ENCODE measurements around the gene SEC24B.
"Not testable (repeated sequence)": the region's sequence is repeated elsewhere in the genome, so short reads cannot be mapped to it uniquely, and the experiment has no call there.

Gene SEC24B

DNA sequence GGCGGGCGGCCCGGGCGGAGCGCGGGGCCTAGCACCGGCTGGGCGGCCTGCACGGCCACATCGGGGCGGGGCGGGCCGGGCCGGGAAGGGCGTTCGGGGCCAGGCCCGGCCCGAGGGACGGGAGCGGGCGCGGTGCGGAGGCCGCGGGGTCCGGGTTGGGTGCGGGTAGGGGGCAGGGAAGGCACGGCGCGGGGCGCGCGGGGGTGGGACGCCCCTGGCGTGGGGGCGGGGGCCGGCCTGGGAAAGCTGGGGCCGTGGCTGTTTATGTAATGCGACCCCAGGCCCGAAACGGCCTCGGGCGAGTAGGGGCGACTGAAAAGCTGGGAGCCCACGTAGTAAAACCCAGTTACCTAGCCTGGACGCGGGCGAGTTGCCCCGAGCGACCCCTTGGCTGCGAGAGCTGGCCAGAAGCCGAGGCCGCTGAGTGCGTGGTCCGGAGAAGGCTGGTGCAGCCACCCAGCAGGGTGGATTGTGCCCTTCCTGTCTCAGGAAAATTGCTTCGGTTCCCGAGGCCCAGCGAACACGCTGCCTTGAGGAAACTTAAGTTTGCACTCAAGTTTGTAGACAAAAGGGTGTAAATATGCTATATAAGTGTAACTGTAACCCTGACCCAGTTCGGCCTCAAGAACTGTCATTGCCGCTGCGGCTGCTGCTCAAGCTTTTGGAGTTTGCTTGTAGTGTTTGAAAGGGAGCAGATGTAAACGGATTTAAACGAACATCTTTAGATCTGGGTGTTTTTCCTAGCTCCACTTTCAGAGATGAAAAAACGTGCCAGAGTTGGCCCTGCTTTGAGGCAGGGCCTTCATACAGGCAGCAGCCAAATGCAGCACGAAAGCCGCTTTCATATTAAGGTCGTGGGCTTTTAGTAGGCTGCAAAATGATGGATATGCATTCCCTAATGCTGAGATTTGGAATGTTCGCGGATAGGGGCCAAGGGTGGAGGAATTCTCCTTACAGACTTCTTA is 674 bp downstream of the SEC24B start:
- peak; percentile 16 for DNase-seq

DNA sequence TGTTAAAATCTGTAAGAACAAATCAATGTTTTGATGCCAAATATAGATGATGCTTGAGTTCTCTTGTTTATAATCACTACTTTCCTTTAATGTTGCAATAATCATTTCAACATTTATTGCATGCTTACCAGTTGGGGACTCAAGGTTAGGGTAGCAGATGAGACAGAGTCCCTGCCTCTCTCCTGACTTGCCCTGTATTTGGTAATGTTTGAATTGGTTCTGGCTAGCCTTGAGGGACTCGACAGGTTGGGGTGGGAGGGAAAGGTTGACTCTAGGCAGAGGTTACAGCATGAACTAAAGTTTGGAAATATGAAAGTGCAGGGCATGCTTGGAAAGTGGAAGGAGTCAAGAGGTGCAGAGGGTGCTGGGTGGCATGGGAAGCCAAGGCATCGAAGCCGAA is 2.0 kb downstream of the SEC24B start:
- no peak for DNase-seq

DNA sequence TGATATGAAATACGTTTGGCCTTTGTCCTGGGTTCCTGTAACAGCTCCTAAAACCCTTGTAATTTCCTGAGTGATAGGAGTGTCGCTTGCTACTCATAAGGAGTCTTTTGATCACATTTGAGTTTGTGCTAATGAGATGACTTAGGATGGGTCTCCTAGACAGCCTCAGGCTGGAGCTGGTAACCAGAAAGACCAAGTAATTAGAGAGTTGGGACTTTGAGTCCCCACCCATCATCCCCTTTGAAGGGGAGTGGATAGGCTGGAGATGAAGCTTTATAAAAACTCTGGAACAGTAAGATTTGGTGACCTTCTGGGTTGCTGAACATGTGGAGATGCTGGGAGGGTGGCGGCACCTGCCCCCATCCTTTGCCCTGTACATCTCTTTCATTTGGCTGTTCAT is 2.9 kb downstream of the SEC24B start:
- DNase-seq, result no peak

DNA sequence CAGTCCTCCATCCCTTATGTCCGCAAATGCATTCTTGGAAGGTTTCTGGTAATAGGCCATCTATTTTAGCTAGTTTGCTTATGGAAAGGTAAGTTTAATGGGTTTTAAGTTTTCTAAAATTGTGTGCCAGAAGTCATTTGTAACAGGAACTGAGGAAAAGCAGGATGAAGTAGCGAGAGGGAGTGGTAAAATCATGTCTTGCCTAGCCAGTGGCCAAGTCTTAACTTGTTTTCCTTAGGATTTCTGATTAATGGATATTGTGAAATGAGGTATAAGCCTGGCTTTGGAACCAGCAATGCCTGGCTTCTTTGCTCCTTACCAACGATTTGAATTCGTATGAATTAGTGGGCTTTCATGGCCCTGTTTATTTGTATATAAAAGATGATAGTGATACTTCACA is 7.3 kb downstream of the SEC24B start:
- no peak for DNase-seq

DNA sequence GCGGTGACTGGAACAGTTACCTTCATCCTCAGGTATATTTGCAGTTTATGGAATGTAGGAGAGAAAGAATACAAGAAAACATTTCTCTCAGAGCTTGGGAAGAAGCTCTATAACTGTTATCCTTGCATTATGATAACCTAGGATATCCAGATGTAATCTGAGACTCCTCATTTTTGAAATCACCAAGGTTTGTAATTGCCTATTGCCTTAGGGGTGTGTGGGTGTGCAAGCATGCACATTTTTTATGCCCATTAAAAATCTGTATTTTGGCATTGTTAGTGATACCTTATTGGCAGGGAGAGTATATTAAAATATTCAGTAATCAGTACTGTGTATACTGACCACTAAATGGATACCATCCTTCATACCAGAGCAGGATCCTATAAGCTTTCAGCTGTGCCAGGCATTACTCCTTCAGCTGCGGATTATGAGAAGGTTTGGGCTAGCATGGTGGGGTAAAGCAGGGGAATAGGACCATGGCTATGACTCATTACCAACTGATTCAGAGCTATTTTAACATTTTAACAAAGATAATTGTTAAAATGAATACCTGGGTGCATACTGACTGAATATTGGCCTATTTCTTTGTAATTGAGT is 8.3 kb downstream of the SEC24B start:
- no peak for DNase-seq

DNA sequence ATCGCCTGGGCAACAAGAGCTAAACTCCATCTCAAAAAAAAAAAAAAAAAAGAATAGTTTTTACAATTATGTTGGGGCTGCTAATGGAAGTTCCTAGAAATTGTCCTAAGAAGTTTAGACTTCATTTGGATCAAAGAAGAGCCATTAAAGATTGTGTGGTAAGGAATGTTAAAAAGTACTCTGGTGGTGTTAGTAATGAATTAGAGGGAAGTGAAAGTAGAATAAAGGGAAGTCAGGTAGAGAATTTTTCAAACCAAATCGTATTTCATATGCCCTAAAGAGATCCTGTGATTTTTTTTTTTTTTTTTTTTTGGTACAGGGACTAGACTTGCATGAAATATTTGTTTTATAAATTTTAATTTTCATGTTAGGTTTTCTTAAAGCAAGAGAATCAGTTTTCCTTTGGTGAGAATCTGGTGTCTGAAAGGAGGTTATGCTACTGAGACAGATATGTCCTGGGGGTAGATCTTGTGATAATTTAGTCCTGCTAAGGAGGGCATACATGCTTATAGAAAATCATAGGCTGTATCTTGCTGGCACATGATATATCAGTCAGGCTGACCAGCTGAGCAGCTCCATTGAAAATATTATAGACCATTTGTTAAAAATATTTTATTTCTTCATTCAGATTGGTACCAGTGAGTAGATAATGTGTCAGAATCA is 10.7 kb downstream of the SEC24B start:
- DNase-seq, result no peak

DNA sequence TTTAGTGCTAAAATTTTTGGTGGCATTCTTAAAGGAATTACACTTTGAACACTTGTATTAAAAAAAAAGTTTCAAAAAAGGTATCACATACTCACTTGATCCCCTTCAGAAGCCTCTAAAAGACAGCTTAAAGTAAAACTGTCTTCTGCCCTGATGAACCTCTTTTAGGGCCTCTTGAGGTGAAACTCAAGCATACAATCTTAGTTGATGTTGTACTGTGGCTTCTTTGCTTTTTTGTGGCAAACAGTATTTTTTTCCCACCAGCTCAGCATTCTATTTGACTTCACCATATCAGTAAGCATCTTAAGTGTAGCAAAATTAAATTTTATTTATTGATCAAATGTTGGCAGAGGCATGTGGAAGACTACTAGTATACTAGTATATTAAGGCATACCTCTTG is 13.7 kb downstream of the SEC24B start:
- DNase-seq, result no peak

DNA sequence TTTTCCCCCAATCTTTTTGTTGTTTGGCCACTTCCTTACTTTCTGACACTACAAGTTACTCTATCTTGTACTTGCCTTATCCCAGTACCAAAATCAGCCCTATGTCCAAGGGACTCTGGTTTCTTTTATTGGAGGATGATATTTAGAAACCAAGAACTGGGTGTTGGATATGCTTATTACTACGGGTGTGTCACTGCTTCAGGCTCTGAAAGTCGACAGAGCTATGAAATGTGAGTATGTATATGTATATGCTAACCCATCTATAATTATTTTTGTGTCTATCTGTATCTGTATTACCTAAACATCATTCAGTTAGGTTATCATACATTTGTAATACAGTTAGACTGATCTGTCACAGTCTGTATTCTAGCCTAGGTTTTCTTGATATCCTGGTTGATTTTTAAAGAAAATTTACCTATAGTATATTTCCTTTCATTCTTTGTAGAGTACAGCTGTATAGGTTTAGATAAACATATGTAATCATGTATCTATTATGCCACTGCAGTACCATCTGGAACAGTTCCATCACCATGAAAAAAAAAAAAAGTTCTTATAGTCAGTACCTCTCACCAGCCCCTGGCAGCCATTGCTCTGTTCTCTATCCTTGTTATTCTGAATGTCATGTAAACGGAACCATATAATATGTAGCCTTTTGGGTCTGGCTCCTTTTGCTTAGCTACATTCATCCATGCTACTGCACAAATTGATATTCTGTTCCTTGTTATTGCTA is 18.1 kb downstream of the SEC24B start:
- no peak for DNase-seq

DNA sequence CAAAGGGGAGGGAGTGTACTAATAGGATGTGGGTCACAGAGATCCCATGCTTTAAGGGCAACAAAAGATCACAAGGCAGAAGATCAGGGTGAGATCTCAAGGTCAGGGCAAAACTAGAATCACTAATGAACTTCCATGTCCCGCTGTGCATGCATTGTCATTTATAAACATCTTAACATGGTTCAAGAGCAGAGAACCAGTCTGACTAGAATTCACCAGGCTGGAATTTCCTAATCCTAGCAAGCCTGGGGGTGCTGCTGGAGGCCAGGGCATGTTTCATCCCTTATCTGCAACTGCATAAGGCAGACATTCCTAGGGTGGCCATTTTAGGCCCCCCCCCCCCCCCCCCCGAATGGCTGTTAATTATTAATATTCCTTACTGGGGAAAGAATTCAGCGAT is 19.5 kb downstream of the SEC24B start:
- DNase-seq, result not testable (repeated sequence)

DNA sequence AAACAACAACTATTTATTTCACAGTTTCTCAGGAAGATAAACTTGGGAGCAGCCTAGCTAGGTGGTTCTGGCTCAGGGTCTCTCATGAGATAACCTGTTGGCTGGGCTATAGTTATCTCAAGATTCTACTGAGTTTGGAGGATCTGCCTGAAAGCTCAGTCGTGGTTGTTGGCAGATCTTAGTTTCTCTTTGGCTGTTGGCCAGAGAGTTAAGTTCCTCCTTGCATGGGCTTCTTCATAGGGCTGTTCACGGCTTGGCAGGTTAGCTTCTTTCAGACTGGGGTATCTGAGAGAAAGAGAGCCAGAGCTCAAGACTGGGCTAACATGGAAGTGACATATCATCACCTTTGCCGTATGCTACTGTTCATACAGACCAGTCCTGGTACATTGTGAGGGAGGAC is 28.7 kb downstream of the SEC24B start:
- no peak for DNase-seq

DNA sequence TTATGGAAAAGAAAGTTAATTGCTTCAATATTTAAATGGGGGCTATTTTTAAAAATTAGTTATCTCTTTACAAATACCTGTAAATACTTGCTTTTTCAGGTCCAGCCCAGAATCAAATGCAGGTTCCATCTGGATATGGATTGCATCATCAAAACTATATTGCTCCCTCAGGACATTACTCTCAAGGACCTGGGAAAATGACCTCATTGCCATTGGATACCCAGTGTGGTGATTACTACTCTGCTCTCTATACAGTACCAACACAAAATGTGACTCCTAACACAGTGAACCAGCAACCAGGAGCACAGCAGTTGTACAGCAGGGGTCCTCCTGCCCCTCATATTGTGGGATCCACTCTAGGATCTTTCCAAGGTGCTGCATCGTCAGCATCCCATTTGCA is 29.2 kb downstream of the SEC24B start:
- DNase-seq, result no peak

DNA sequence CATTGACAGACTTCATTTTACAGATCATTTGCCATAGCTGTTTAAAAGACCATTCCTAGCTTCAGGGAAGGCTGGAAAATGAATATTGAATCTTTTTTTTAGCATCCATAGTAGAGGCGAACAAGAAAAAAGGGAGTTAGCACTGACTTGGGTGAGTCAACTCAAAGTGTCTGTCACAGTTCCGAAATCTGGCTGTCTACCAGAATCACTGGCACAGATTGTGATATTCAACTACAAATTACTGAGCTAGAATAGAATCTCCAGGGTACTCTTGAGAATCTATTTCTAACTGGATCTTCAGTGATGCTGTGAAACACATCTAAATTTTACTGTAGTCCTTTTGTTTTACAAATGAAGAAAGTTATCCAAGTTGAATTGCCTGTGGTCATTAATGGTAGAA is 31.5 kb downstream of the SEC24B start:
- DNase-seq, result no peak

DNA sequence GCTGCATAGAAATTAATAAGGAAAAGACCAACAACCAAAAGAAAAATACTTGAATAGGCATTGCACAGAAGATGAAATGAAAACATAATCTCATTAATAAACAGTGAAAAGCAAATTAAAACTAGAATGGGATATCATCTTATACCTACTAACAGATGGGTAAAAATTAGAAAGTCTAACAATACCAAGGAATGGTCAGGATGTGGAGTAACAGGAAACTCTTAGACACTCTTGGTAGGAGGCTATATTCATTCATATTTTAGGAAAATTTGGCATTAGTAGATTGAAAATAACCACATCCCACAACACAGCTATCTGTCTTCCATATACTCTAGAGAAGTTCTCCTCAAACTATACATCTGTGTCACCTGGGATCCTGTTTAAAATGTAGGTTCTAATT is 36.3 kb downstream of the SEC24B start:
- no peak for DNase-seq

DNA sequence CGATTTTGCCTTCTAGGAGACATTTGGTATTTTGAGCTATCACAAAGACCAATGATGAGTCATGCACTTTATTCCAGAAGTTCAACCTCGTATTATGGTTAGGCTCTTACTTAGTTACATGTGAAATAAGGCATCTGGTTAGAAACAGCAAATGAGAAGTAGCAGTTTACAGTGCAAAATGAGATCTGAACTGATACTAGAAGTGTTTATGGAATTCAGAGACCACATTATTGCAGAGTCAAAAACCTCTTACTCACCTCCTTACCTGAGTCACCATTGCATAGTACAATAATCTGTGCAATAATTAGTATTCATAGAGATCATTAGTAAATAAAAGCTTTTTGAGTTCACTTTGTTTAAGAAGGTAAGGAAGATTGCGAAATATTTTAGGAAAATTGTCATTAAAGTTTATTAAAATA is 38.7 kb downstream of the SEC24B start:
- no peak for DNase-seq

DNA sequence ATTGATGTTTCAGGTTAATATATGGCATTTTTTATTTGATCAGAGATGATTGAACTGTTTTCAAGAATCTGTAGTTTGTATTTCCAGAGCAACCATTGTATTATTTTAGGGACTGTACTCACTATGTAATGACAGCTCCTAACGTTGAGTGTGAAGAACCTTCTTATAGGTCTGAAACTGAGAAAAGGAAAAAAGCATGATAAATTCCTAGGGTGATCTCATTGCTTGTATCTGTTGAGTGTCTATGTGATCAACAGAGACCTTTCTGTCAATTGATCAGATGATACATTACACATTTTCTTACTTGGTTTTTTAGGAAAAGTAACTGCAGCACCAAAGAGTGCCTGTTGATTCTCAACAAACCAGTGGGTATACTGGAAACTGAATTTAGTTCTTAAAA is 40.2 kb downstream of the SEC24B start:
- DNase-seq, result no peak

DNA sequence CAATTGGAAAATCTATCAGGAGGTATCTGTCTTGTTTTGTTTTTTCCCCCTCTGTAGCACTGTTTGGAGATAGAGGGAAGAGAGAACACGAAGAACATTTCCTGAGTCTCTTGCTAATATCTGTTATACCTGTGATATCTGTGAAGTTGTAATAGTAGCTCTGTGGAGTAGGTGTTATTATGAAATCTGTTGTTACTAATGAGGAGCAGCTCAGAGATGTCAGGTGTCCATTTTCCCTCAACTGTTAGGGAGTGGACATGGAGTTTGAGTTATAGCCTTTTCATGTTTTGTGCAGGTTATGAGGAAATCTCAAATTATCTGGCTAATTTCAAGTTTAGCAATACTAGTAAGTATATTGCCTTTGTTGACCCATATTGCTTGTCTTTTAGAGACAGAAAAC is 52.4 kb downstream of the SEC24B start:
- no peak for DNase-seq

DNA sequence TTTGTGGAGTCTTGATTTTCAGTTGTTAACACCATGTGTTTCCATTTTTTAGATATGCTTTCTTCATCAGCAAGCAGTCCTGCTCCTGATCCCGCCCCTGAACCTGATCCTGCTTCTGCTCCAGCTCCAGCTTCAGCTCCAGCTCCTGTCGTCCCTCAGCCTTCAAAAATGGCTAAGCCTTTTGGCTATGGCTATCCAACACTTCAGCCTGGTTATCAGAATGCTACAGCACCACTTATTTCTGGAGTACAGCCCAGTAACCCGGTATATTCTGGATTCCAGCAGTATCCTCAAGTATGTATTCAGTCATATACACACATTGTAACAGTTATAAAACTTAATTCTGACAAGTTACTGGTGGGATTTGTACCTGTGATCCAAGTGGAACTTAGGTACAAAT is 60.9 kb downstream of the SEC24B start:
- DNase-seq, result no peak

DNA sequence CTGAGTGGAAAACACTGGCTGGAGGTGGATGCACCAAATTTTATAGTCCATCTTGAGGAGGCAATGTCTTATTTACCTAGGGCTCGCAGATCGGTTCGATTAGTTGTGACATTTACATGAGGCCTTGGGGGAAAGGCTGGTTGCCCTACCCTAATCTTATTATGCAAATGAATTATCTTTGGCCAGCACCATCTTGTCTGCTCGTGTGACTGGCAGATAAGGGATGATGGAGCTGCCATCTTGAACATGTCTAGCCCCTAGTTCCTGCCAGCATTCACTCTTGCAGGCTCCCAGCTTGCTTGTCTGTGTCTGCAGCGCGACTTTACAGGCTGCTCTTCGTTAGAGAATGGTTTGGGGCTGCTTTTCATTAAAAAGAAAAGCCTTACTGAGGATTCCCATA is 61.9 kb downstream of the SEC24B start:
- DNase-seq, result no peak

DNA sequence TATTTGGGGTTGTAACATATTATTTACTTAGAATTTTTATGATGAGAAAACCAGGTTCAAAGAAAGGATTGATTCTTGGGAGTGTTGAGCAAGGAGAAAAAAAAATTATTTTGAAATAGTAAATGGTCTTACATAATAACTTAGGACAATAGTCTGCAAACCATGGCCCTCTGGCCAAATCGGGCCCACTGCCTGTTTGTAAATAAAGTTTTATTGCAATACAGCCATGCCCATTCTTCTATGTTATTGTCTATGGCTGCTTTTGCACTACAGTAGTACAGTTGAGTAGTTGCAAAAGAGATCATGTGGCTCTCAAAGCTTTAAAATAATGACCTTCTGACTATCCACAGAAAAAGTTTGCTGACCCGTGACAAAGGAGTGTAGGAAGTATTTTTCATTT is 63.3 kb downstream of the SEC24B start:
- DNase-seq, result no peak

DNA sequence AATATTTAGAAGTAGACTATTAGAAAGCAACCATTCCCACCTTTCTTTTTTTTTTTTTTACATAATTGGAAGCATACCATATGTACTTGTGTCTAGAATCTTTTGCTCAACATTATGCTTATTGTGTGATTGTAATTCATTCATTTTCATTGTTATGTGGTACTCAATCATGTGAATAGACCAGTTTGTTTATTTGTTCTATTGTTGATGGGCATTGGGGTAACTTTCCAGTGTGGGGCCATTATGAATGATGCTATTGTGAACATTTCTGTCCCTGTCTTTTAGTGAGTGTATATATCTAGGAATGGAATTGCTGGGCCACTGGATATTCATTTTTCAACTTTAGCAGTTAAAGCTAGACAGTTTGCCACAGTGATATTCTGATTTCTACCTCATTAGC is 63.9 kb downstream of the SEC24B start:
- no peak for DNase-seq

DNA sequence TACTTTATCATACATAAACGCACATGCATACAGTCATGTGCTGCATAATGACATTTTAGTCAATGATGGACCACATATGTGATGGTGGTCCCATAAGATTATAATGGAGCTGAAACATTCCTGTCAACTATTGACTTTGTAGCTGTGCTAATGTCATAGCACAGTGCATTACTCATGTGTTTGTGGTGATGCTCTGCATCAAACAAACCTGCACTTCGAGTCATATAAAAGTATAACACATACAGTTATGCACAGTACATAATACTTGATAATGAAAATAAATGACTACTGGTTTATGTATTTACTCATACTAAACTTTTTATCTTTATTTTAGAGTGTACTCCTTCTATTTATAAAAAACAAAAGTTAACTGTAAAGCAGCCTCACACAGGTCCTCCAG is 65.9 kb downstream of the SEC24B start:
- no peak for DNase-seq

DNA sequence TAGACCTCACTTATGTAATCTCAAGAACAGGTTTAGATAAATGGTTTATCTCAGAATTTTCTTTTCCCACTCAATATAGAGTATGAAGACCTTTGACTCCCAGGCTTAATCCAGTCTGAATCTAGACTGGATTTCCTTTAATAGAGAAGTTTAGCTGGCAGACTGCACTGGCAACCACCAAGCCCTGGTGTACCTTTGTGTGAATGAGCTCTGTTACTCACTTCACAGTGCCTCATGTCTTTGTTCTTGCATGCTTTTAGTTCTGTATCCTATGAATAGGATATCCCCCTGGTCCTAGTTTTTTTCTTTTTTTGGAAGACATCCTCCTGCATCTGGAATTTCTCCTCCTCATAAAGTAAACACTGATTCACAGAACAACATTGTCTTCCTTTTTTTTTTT is 73.3 kb downstream of the SEC24B start:
- DNase-seq, result no peak

DNA sequence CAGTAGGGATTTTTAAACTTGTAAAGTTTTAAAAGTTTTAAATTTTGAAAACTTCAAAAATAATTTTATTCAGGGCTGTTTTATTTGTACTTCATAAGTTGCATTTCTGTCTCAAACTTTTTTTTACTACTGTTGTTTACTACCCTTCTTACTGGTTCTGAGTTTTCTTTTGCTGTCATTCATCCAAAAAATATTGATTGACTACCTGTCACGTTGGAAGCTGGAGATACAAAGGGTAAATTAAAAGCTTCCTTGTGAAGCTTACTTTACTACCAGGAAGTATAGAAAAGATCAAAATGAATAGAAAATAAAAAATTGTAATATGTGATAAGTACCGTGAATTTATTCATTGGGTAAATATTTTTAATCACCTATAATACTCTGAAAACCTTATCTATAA is 77.1 kb downstream of the SEC24B start:
- DNase-seq, result no peak
